Thyroid gland (tissue), 4 donors: ENCODE measurements around the gene OR2S2. TPM values are rescaled to one million over a fixed set of nuclear protein-coding genes. Genes with fewer than 3 reads are reported as not detected.

Experiments
- DNase-seq, 2 donors: peaks; one replicate each; pipeline ENCODE4 v3.0.0-alpha.2; 2019
- H3K27ac ChIP-seq, 3 donors: fragments of 200-600 bp; sonication (generic); 1 replicate in 2 of 3; 2 replicates in 1 of 3; pipeline ENCODE4 v1.5.1; 2016 to 2019; ENCODE audit warnings: mild to moderate bottlenecking in 1 of 3, moderate library complexity in 1 of 3
- H3K27me3 ChIP-seq: fragments of 200-600 bp; sonication (generic); one replicate; pipeline ENCODE4 v1.5.1; 2019
- H3K36me3 ChIP-seq, 2 donors: fragments of 200-600 bp; sonication (generic); one replicate each; pipeline ENCODE4 v1.5.1; 2016 to 2019
- H3K4me1 ChIP-seq, 2 donors: fragments of 200-600 bp; sonication (generic); one replicate each; pipeline ENCODE4 v1.5.1; 2017 to 2019
- H3K4me3 ChIP-seq, 3 donors: fragments of 200-600 bp; sonication (generic); replicated peaks in 1 of 3; 1 replicate in 2 of 3; 2 replicates in 1 of 3; pipeline ENCODE4 v1.5.1; 2016; ENCODE audit warnings: mild to moderate bottlenecking in 1 of 3
- H3K9me3 ChIP-seq: fragments of 200-600 bp; sonication (generic); one replicate; pipeline ENCODE4 v1.5.1; 2017
- POLR2A ChIP-seq, 2 donors: fragments of 450-650 bp; IDR thresholded peaks; one replicate each; pipeline ENCODE4 v1.6.1; 2017; ENCODE audit warnings: antibody characterized with exemption in 2 of 2, mild to moderate bottlenecking in 2 of 2, moderate library complexity in 1 of 2
- WGBS, 2 donors: methylation state at CpG; one replicate each; pipeline ENCODE4 v1.1.5; 2017; 5-methylcytosine and 5-hydroxymethylcytosine counted together
- intact Hi-C: fragments of 100-400 bp; cut with DNase I; formaldehyde crosslinking; loops from one replicate; pipeline ENCODE4 v1.15.1; 2023
- total RNA-seq, 4 donors: library from RNA; depleted of rRNA; stranded (reverse); fragments of >200 nt; gene quantifications; one replicate each; pipeline ENCODE4 v1.2.3, GENCODE V29; 2016
- TF ChIP-seq, protein P1 (sequence below), 6 experiments: fragments of 200-600 bp in 3 of 6; fragments of 450-650 bp in 3 of 6; sonication (generic) in 3 of 6; IDR thresholded peaks; one replicate each; pipeline ENCODE4 v1.5.1; 2016 to 2019; ENCODE audit warnings: antibody characterized with exemption in 6 of 6, mild to moderate bottlenecking in 2 of 6, inconsistent platforms in 1 of 6, moderate library complexity in 1 of 6

OR2S2 gene
- total RNA-seq, 4 donors from 2014 or later: not detected

GRCh38 chr9:35909687-35910612 lies 48.0 kb downstream of the OR2S2 start:
- DNase-seq: no peak
- intact Hi-C loops: loop anchor here (5.0 kb wide), 1 partner anchor 32 kb away; no protein-coding TSS in a partner anchor
- H3K4me3 ChIP-seq: no peak overlapping the region

GRCh38 chr9:35909274-35909673 lies 48.7 kb downstream of the OR2S2 start, which contains the start of gene SPAAR:
Gene SPAAR (plus strand): TSS chr9:35909490. CDS start chr9:35910464, 974 bp downstream.
- WGBS, 2 donors: 75 to 79% methylated on average over 11 of the region's 11 CpGs
- H3K36me3 ChIP-seq: no peaks in the 10 kb centered on the region
- H3K4me1 ChIP-seq: peaks cover 62 to 77% of the 10 kb centered on the region in 2 donors
- no peak for DNase-seq
- H3K27me3 ChIP-seq: no peaks in the 10 kb centered on the region
- H3K9me3 ChIP-seq: no peaks in the 10 kb centered on the region
- peak within 1 kb of the TSS; percentile 84 to 97 (median 96) for H3K27ac ChIP-seq
- TF ChIP-seq, protein P1, sequence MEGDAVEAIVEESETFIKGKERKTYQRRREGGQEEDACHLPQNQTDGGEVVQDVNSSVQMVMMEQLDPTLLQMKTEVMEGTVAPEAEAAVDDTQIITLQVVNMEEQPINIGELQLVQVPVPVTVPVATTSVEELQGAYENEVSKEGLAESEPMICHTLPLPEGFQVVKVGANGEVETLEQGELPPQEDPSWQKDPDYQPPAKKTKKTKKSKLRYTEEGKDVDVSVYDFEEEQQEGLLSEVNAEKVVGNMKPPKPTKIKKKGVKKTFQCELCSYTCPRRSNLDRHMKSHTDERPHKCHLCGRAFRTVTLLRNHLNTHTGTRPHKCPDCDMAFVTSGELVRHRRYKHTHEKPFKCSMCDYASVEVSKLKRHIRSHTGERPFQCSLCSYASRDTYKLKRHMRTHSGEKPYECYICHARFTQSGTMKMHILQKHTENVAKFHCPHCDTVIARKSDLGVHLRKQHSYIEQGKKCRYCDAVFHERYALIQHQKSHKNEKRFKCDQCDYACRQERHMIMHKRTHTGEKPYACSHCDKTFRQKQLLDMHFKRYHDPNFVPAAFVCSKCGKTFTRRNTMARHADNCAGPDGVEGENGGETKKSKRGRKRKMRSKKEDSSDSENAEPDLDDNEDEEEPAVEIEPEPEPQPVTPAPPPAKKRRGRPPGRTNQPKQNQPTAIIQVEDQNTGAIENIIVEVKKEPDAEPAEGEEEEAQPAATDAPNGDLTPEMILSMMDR (IDR thresholded peaks at IDR 0.05): no peak
- TF ChIP-seq POLR2A (IDR thresholded peaks at IDR 0.05): no peak
- H3K4me3 ChIP-seq: no peak within 1 kb of the TSS
- intact Hi-C loops: loop anchor here (5.0 kb wide), 1 partner anchor 33 kb away; no protein-coding TSS in a partner anchor

More at GRCh38 chr9:35909687-35910612, 48.0 kb downstream of the OR2S2 start:
- Histone ChIP-seq H3K27ac (peak overlapping the region in 2 of 3 donors; percentile 96 to 97), H3K36me3 (no peaks in the 10 kb centered on the region), H3K9me3 (no peaks in the 10 kb centered on the region), H3K27me3 (no peaks in the 10 kb centered on the region), H3K4me1 (peaks cover 56 to 77% of the 10 kb centered on the region in 2 donors)
- TF ChIP-seq, protein P1 (IDR thresholded peaks at IDR 0.05): no peak
- TF ChIP-seq POLR2A (IDR thresholded peaks at IDR 0.05): no peak
- 93% methylated on average over 28 to 34 of the region's 34 CpGs for WGBS, 2 donors

DNA sequence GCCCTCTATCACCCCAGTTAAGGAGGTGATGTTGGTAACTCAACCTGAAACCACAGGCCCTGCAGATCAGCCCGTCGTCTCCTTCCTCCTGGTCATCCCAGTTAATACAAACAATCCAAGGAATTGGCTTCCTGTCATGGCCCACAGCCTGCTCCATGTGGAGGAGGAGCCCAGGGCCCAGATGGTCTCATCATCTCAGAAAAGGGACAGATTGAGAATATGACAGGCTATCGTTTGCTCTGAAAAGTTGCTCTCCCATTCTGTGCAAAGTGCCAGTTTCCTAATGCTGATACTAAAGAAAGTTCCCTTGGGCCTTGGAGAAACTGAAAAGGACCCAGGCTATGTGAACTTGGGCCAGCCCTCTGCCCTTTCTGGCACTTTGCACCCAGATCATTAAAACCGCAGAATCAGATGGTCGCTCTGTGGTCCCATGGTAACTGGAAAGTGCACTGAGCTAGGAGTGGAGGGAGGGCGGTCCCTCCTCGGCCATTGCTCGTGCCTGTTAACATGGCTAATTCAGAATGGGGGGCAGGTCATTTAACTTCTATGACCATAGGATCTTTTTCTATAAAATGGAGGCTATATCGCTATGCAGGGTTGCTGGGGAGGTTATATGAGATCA lies 49.3 kb downstream of the OR2S2 start:
- H3K27me3 ChIP-seq: no peaks in the 10 kb centered on the region
- H3K9me3 ChIP-seq: no peaks in the 10 kb centered on the region
- 57 to 69% methylated on average over 8 to 9 of the region's 9 CpGs for WGBS, 2 donors
- H3K4me1 ChIP-seq: peaks cover 62 to 77% of the 10 kb centered on the region in 2 donors
- no peak for DNase-seq
- intact Hi-C loops: loop anchor here (5.0 kb wide), 1 partner anchor 34 kb away; no protein-coding TSS in a partner anchor
- TF ChIP-seq, protein P1 (IDR thresholded peaks at IDR 0.05): no peak
- TF ChIP-seq POLR2A (IDR thresholded peaks at IDR 0.05): no peak
- H3K27ac ChIP-seq: peak overlapping the region; percentile 84 to 97 (median 96)
- H3K4me3 ChIP-seq: no peak overlapping the region
- no peaks in the 10 kb centered on the region for H3K36me3 ChIP-seq

GRCh38 chr9:35907711-35908503 lies 50.0 kb downstream of the OR2S2 start:
- WGBS, 2 donors: 37 to 42% methylated on average over 13 of the region's 13 CpGs
- peak overlapping the region in 1 of 3 donors; percentile 2 for H3K4me3 ChIP-seq
- no peaks in the 10 kb centered on the region for H3K36me3 ChIP-seq
- H3K4me1 ChIP-seq: peaks cover 60 to 74% of the 10 kb centered on the region in 2 donors
- peak overlapping the region; percentile 84 to 97 (median 96) for H3K27ac ChIP-seq
- intact Hi-C loops: loop anchor here (5.0 kb wide), 1 partner anchor 34 kb away; no protein-coding TSS in a partner anchor
- peak; percentile 71 to 73 for DNase-seq
- no peaks in the 10 kb centered on the region for H3K9me3 ChIP-seq
- H3K27me3 ChIP-seq: no peaks in the 10 kb centered on the region
- TF ChIP-seq, protein P1 (IDR thresholded peaks at IDR 0.05): no peak
- peak in 1 of 2 donors; percentile 36 for TF ChIP-seq POLR2A (IDR thresholded peaks at IDR 0.05)

Other genes starting within 250 kb of the OR2S2 start
- 100 to 1,000 TPM; 142 to 245 (median 184) TPM for gene TLN1, start 226.0 kb downstream of the OR2S2 start, total RNA-seq
- 10 to 100 TPM; 44.9 to 73.0 (median 51.3) TPM for gene CREB3, start 225.5 kb downstream of the OR2S2 start, total RNA-seq
- gene GBA2, start 208.9 kb downstream of the OR2S2 start, total RNA-seq: 100 to 1,000 TPM in 2 of 4 donors, 10 to 100 TPM in 2; 71.4 to 111 (median 101) TPM
- 10 to 100 TPM; 25.4 to 34.0 (median 30.2) TPM for gene RGP1, start 208.9 kb downstream of the OR2S2 start, total RNA-seq
- under 1 TPM in 1 of 4 donors, not detected in 3; 0.67 TPM for gene MSMP, start 203.9 kb downstream of the OR2S2 start, total RNA-seq
- gene NPR2, start 166.6 kb downstream of the OR2S2 start, total RNA-seq: 1 to 10 TPM; 5.1 to 9.3 (median 8.1) TPM
- gene SPAG8, start 145.9 kb downstream of the OR2S2 start, total RNA-seq: 1 to 10 TPM; 4.7 to 7.1 (median 5.7) TPM
- 10 to 100 TPM; 11.4 to 58.2 (median 50.6) TPM for gene HINT2, start 143.1 kb downstream of the OR2S2 start, total RNA-seq
- gene FAM221B, start 129.4 kb downstream of the OR2S2 start, total RNA-seq: not detected
- gene TMEM8B, start 128.9 kb downstream of the OR2S2 start, total RNA-seq: 10 to 100 TPM in 3 of 4 donors, 1 to 10 TPM in 1; 8.5 to 17.4 (median 15.8) TPM
- gene OR13J1, start 87.8 kb downstream of the OR2S2 start, total RNA-seq: not detected
- gene HRCT1, start 52.0 kb downstream of the OR2S2 start, total RNA-seq: 10 to 100 TPM in 1 of 4 donors, 1 to 10 TPM in 2, under 1 TPM in 1; 0.81 to 11.8 (median 3.3) TPM
- gene SPAAR, start 48.7 kb downstream of the OR2S2 start, total RNA-seq: 1 to 10 TPM; 2.1 to 8.1 (median 3.6) TPM
- gene RECK, start 78.8 kb upstream of the OR2S2 start, total RNA-seq: 10 to 100 TPM in 3 of 4 donors, 1 to 10 TPM in 1; 7.1 to 20.0 (median 18.6) TPM
- gene GLIPR2, start 178.6 kb upstream of the OR2S2 start, total RNA-seq: 10 to 100 TPM; 15.6 to 25.1 (median 20.4) TPM
- under 1 TPM in 1 of 4 donors, not detected in 3; 0.40 TPM for gene CCIN, start 211.2 kb upstream of the OR2S2 start, total RNA-seq
- gene CLTA, start 232.8 kb upstream of the OR2S2 start, total RNA-seq: 100 to 1,000 TPM; 215 to 373 (median 259) TPM